HepG2 (cell line): ENCODE data around the gene DNAJC7. TPM values are rescaled to one million over a fixed set of nuclear protein-coding genes. Genes with fewer than 3 reads are reported as not detected.

Source experiments
- ATAC-seq: fragments of 200-7000 bp; cut with Tn5 transposase; 3 replicates; pipeline ENCODE4 v1.9.1; 2020; ENCODE audit warnings: mild to moderate bottlenecking, moderate library complexity
- BruUV-seq: library from RNA; stranded (reverse); fragments of 400-500 nt; replicated peaks from 2 replicates; lab custom pipeline; 2021; lab: Mats Ljungman, UMichigan
- CTCF ChIA-PET: fragments of 300-600 bp; formaldehyde crosslinking; extraction: SDS; loops from one replicate; lab custom pipeline; 2021; ENCODE audit warnings: low total read pairs, inconsistent platforms, low intra/inter-chr PET ratio; lab: Yijun Ruan, JAX
- POLR2A ChIA-PET: fragments of 350-600 bp; sonication (Branson Sonifier 250); formaldehyde crosslinking; loops from one replicate; lab custom pipeline; 2020; ENCODE audit warnings: antibody characterized with exemption, inconsistent platforms; lab: Yijun Ruan, JAX
- DNase-seq: peaks from one replicate; pipeline ENCODE4 v3.0.0-alpha.2; 2015; ENCODE audit warnings: low spot score
- FAIRE-seq: peaks from 3 replicates; lab custom pipeline; 2011; peaks lifted over from hg19 to GRCh38; lab: Jason Lieb, UNC
- H2AFZ ChIP-seq: one replicate; pipeline ENCODE4 v1.6.1; 2011; ENCODE audit warnings: low read length, inconsistent platforms
- H3K27ac ChIP-seq: fragments of 300-600 bp; 3 replicates; pipeline ENCODE4 v1.8.0; 2011; ENCODE audit warnings: mixed run types, mild to moderate bottlenecking, mixed read lengths, low read length, inconsistent platforms; ENCODE audit not compliant: insufficient read depth; ENCODE audit errors: extremely low read length
- H3K27me3 ChIP-seq, 2 experiments: fragments of 200-600 bp in 1 of 2; 2 replicates in 1 of 2; 3 replicates in 1 of 2; pipeline versions ENCODE4 v1.6.0 to v1.8.0; 2011; ENCODE audit warnings: low read length in 2 of 2, mild to moderate bottlenecking in 2 of 2, moderate library complexity in 2 of 2, inconsistent platforms in 1 of 2; ENCODE audit not compliant: insufficient read depth in 2 of 2, control insufficient read depth in 1 of 2
- H3K36me3 ChIP-seq, 2 experiments: fragments of 200-600 bp in 1 of 2; replicated peaks in 1 of 2; 2 replicates in 1 of 2; 3 replicates in 1 of 2; pipeline versions ENCODE4 v1.5.1 to v1.8.0; 2011; ENCODE audit warnings: low read length in 2 of 2, inconsistent platforms in 1 of 2; ENCODE audit not compliant: insufficient read depth in 2 of 2, control insufficient read depth in 1 of 2
- H3K4me1 ChIP-seq: 2 replicates; pipeline ENCODE4 v1.5.1; 2012; ENCODE audit warnings: low read length, inconsistent platforms; ENCODE audit not compliant: insufficient read depth
- H3K4me2 ChIP-seq: 2 replicates; pipeline ENCODE4 v1.6.0; 2011; ENCODE audit warnings: low read depth, low read length, inconsistent platforms
- H3K4me3 ChIP-seq, 3 experiments: fragments of 200-600 bp in 1 of 3; sonication (generic), shearing (Covaris generic) in 1 of 3; replicated peaks in 1 of 3; 2 replicates each; pipeline ENCODE4 v1.5.1; 2011 to 2016; ENCODE audit warnings: low read length in 3 of 3, inconsistent platforms in 2 of 3, low read depth in 2 of 3, mild to moderate bottlenecking in 2 of 3, control low read depth in 1 of 3, mixed read lengths in 1 of 3; ENCODE audit not compliant: insufficient read depth in 1 of 3
- H3K79me2 ChIP-seq: one replicate; pipeline ENCODE4 v1.6.1; 2011; ENCODE audit warnings: low read length, inconsistent platforms; ENCODE audit not compliant: insufficient read depth
- H3K9ac ChIP-seq: 2 replicates; pipeline ENCODE4 v1.6.0; 2011; ENCODE audit warnings: mild to moderate bottlenecking, low read depth, low read length, inconsistent platforms; ENCODE audit not compliant: insufficient read depth
- H3K9me3 ChIP-seq: 2 replicates; pipeline ENCODE4 v1.5.1; 2012; ENCODE audit warnings: mild to moderate bottlenecking, low read length
- H4K20me1 ChIP-seq: 2 replicates; pipeline ENCODE4 v1.6.0; 2011; ENCODE audit warnings: inconsistent platforms, mild to moderate bottlenecking, low read length, moderate library complexity; ENCODE audit not compliant: insufficient read depth
- ELF4 ChIP-seq: sonication (generic); formaldehyde crosslinking; IDR thresholded peaks from 2 replicates; pipeline ENCODE4 v1.5.0; 2020; ENCODE audit warnings: missing genetic modification reagents, mild to moderate bottlenecking, moderate library complexity, borderline replicate concordance
- GFI1 ChIP-seq: sonication (generic); formaldehyde crosslinking; IDR thresholded peaks from 2 replicates; pipeline ENCODE4 v1.5.0; 2020; ENCODE audit warnings: missing genetic modification reagents, mild to moderate bottlenecking, borderline replicate concordance
- MBD4 ChIP-seq: IDR thresholded peaks from 2 replicates; pipeline ENCODE4 v1.6.1; 2012; ENCODE audit warnings: low read length, inconsistent platforms, borderline replicate concordance
- PHF21A ChIP-seq: sonication (generic); formaldehyde crosslinking; IDR thresholded peaks from 2 replicates; pipeline ENCODE4 v1.5.0; 2020; ENCODE audit warnings: mild to moderate bottlenecking, missing genetic modification reagents
- PTBP1 ChIP-seq: fragments of 200-400 bp; formaldehyde crosslinking; IDR thresholded peaks from 2 replicates; pipeline ENCODE4 v1.6.1; 2018; ENCODE audit warnings: low read length, low read depth; ENCODE audit not compliant: poor library complexity, severe bottlenecking
- REXO4 ChIP-seq: sonication (generic); formaldehyde crosslinking; IDR thresholded peaks from 2 replicates; pipeline ENCODE4 v1.8.0; 2022; ENCODE audit warnings: missing genetic modification reagents, mild to moderate bottlenecking, borderline replicate concordance
- RFX1 ChIP-seq: fragments of 450-650 bp; IDR thresholded peaks from 2 replicates; pipeline ENCODE4 v1.6.1; 2017
- SKIL ChIP-seq: sonication (generic); formaldehyde crosslinking; IDR thresholded peaks from 2 replicates; pipeline ENCODE4 v1.8.0; 2022; ENCODE audit warnings: missing genetic modification reagents, mild to moderate bottlenecking, moderate library complexity, borderline replicate concordance
- ZEB1 ChIP-seq: IDR thresholded peaks from 2 replicates; pipeline ENCODE4 v1.6.1; 2012; ENCODE audit warnings: mild to moderate bottlenecking, low read depth, inconsistent platforms; ENCODE audit not compliant: insufficient replicate concordance
- ZNF20 ChIP-seq: sonication (generic); formaldehyde crosslinking; IDR thresholded peaks from 2 replicates; pipeline ENCODE4 v1.4.0; 2020; ENCODE audit warnings: mild to moderate bottlenecking, moderate library complexity, missing genetic modification reagents
- ZNF512 ChIP-seq: sonication (generic); formaldehyde crosslinking; IDR thresholded peaks from 2 replicates; pipeline ENCODE4 v1.4.0; 2020; ENCODE audit warnings: mild to moderate bottlenecking, missing genetic modification reagents
- ZNF572 ChIP-seq: sonication (generic); formaldehyde crosslinking; IDR thresholded peaks from 2 replicates; pipeline ENCODE4 v1.5.1; 2020; ENCODE audit warnings: mild to moderate bottlenecking, missing genetic modification reagents
- WGBS: methylation state at CpG from one replicate; pipeline ENCODE4 v1.1.6; 2017; ENCODE audit warnings: low lambda C conversion rate; 5-methylcytosine and 5-hydroxymethylcytosine counted together
- in situ Hi-C: cut with HindIII; loops from 2 replicates; pipeline ENCODE4 v1.10.0; 2017; ENCODE audit warnings: low pct_unique_long_range_greater_than_20kb; ENCODE audit not compliant: extremely low pct_ligation_motif_present
- intact Hi-C: fragments of 100-400 bp; cut with micrococcal nuclease; formaldehyde crosslinking; loops from one replicate; pipeline ENCODE4 v1.10.0; 2022; ENCODE audit not compliant: unreplicated experiment
- polyA plus RNA-seq, 8 experiments: library from polyadenylated mRNA; depleted of rRNA in 3 of 8; stranded (reverse) in 7 of 8; unstranded in 1 of 8; fragments of >200 nt; fragmentation: Illumina TruSeq in 4 of 8; extraction: Trizol in 4 of 8; gene quantifications; 2 replicates each; pipeline versions ENCODE4 v1.2.1 to v1.2.3, GENCODE V29; 2011 to 2016; ENCODE audit warnings: low read depth in 4 of 8, missing spikeins in 1 of 8, mixed read lengths in 1 of 8; ENCODE audit not compliant: insufficient read depth in 1 of 8
- total RNA-seq, 5 experiments: library from RNA; depleted of rRNA; stranded (reverse); fragments of >200 nt; fragmentation: Illumina TruSeq; extraction: Trizol; gene quantifications; 2 replicates each; pipeline ENCODE4 v1.2.3, GENCODE V29; 2016; ENCODE audit warnings: low read depth in 1 of 5

DNAJC7 gene
- total and polyA plus RNA-seq, 2 of the 13 experiments (the other 11 are each of a cell fraction or from before 2014, with no cell fraction given), result 47.7 to 132 TPM

- no peak for ATAC-seq
- peaks cover 91% of the 10 kb centered on the region for H3K79me2 ChIP-seq
- TF ChIP-seq SKIL (CRISPR knock-in tag) (no peak), REXO4 (no peak)
- TF ChIP-seq, all 625 proteins: peak for 0
- H2AFZ ChIP-seq, result no peak overlapping the region
- peaks cover 24% of the 10 kb centered on the region for H4K20me1 ChIP-seq
- in situ Hi-C loops, result no loop called here
- intact Hi-C loops, result no loop called here
- POLR2A ChIA-PET, result interaction anchor here (0.9 to 9.0 kb wide), 3 partner anchors 13 to 37 kb away, joined by 3 to 183 read pairs (median 50); partner anchors contain the start of genes CNP, DNAJC7 and NKIRAS2
- no peak overlapping the region for H3K9ac ChIP-seq
- no peak overlapping the region for H3K4me2 ChIP-seq
- peaks cover 55% of the 10 kb centered on the region for H3K4me1 ChIP-seq
- WGBS, result 100% methylated on average over 1 of the region's 1 CpG
- DNase-seq (no peak), FAIRE-seq (no peak)
- H3K9me3 ChIP-seq, result no peaks in the 10 kb centered on the region
- peaks cover 7 to 36% of the 10 kb centered on the region in 2 experiments for H3K36me3 ChIP-seq
- no peak overlapping the region for H3K4me3 ChIP-seq
- H3K27ac ChIP-seq, result no peak overlapping the region
- CTCF ChIA-PET, result no interaction called here
- no peaks in the 10 kb centered on the region for H3K27me3 ChIP-seq
- BruUV-seq, result TSS peak; percentile 21
These were observed 12.1 kb downstream of the DNAJC7 start for GRCh38 chr17:42005166-42005565.

GRCh38 chr17:42002792-42003301, 14.4 kb downstream of the DNAJC7 start:
- peaks cover 12% of the 10 kb centered on the region for H4K20me1 ChIP-seq
- ChIA-PET CTCF (no interaction called here), POLR2A (interaction anchor here (0.6 to 9.0 kb wide), 20 partner anchors 10 to 314 kb away, joined by 3 to 183 read pairs (median 5); partner anchors contain the start of genes CNP, DNAJC7, EIF1 and NKIRAS2)
- WGBS, result 21% methylated on average over 3 of the region's 3 CpGs
- TSS peak; percentile 11 for BruUV-seq
- H3K9ac ChIP-seq, result peak overlapping the region; percentile 50
- H3K27me3 ChIP-seq, result no peaks in the 10 kb centered on the region
- peaks cover 71% of the 10 kb centered on the region for H3K79me2 ChIP-seq
- peaks cover 42% of the 10 kb centered on the region for H3K4me1 ChIP-seq
- DNase-seq, result peak; percentile 93
- H3K36me3 ChIP-seq, result peaks cover 16 to 39% of the 10 kb centered on the region in 2 experiments
- peak overlapping the region; percentile 77 for H3K27ac ChIP-seq
- intact Hi-C loops (loop anchor here (2.0 kb wide), 1 partner anchor 14 kb away; the partner anchor contains the start of gene DNAJC7), in situ Hi-C loops (no loop called here)
- peak overlapping the region in 1 of 3 experiments; percentile 35; a peak in 1 of 6 replicates for H3K4me3 ChIP-seq
- peak; percentile 74 for FAIRE-seq
- H3K9me3 ChIP-seq, result no peaks in the 10 kb centered on the region
- peak overlapping the region; percentile 67 for H3K4me2 ChIP-seq
- peak; percentile 84 for ATAC-seq
- H2AFZ ChIP-seq, result no peak overlapping the region
- TF ChIP-seq ZNF20 (CRISPR knock-in tag), result no peak
- no peak for TF ChIP-seq ZNF572 (CRISPR knock-in tag)
- no peak for TF ChIP-seq ELF4 (CRISPR knock-in tag)
- TF ChIP-seq PHF21A (CRISPR knock-in tag), result peak; percentile 46; the same call in 1 of the 2 replicates
- no peak for TF ChIP-seq GFI1 (CRISPR knock-in tag)
- no peak for TF ChIP-seq RFX1
- no peak for TF ChIP-seq PTBP1
- no peak for TF ChIP-seq ZNF512 (CRISPR knock-in tag)
- TF ChIP-seq ZEB1, result no peak
- 0 out of 2 replicates have a peak, but pooled peaks have one; percentile 49 for TF ChIP-seq MBD4
